GM19025 (cell line): ENCODE data around the gene MCRIP1.

Source experiments
- ATAC-seq: cut with Tn5 transposase; IDR thresholded peaks from one replicate; pipeline ENCODE4 v1.9.1; 2021; ENCODE audit warnings: mild to moderate bottlenecking, low read depth, moderate library complexity; ENCODE audit not compliant: unreplicated experiment

Gene MCRIP1, protein sequence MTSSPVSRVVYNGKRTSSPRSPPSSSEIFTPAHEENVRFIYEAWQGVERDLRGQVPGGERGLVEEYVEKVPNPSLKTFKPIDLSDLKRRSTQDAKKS

DNA sequence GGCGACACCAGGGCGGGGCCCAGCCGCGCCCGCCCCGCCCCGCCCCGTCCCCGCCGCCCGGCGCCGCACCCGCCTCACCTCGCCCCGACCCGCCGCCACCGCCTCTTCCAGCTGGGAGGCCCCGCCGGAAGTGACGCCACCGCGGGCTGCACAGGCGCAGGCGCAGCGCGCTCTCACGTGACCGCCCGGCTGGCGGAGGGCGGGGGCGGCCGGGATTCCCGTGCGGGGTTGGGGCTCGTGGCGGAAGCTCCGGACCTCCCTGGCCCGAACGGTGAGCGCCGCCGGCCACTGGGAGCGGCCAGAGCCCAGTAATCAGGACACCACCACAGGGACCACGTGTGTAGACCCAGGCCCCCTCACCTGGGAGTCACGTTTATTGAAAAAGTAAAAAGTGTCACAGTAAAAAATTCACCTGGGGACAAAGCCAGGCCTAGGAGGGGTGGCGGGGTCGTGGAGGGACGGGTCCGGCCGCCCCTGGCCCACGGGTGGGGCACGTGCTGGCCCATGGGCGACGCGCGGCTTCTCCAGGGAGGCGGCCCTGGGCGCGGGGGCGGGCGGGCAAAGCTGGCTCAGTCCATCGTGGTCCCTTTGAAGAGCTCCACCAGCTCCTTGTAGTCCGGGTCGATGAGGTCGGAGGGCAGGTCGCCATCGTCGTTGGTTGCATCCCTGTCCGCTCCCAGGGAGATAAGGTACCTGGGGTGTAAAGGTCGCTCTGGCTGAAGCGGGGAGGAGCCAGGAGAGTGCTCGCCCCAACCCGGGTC, at the start of gene MCRIP1:
MCRIP1 (minus strand) TSS at position 132 of the 761 bp plus-strand sequence. CDS start 8,785 bp downstream, outside the sequence.
- ATAC-seq, result peak; percentile 84

DNA sequence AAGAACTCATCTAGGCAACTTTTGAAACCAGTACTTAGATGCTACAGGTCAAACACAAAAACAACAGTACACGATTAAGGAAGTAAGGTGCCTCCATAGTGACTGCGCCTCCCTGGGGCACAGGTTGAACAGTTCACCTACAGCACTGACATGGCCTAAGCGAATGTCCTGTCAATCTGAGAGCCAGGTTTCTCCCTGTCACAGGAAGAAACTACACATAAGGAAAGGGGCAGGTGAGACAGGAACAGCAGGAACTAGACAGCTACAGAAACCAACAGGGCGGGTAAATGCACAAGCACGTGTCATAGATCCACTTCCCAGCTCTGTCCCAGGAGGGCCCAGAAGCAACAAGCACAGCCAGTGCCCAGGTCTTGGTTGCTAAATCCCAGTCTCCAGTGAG, 46.0 kb upstream of the MCRIP1 start:
- ATAC-seq, result no peak

- no peak for ATAC-seq
These were observed 45.2 kb upstream of the MCRIP1 start for GRCh38 chr17:81878294-81878693.

- no peak for ATAC-seq
These were observed 44.5 kb upstream of the MCRIP1 start for GRCh38 chr17:81877569-81877968.

- ATAC-seq, result peak; percentile 42
These were observed 38.5 kb upstream of the MCRIP1 start for GRCh38 chr17:81871387-81872230.

GRCh38 chr17:81870981-81871386, 37.9 kb upstream of the MCRIP1 start, which contains the start of gene ARHGDIA:
ARHGDIA (minus strand) TSS chr17:81871337; CDS start chr17:81869930, 1,407 bp downstream.
- peak; percentile 24 for ATAC-seq

DNA sequence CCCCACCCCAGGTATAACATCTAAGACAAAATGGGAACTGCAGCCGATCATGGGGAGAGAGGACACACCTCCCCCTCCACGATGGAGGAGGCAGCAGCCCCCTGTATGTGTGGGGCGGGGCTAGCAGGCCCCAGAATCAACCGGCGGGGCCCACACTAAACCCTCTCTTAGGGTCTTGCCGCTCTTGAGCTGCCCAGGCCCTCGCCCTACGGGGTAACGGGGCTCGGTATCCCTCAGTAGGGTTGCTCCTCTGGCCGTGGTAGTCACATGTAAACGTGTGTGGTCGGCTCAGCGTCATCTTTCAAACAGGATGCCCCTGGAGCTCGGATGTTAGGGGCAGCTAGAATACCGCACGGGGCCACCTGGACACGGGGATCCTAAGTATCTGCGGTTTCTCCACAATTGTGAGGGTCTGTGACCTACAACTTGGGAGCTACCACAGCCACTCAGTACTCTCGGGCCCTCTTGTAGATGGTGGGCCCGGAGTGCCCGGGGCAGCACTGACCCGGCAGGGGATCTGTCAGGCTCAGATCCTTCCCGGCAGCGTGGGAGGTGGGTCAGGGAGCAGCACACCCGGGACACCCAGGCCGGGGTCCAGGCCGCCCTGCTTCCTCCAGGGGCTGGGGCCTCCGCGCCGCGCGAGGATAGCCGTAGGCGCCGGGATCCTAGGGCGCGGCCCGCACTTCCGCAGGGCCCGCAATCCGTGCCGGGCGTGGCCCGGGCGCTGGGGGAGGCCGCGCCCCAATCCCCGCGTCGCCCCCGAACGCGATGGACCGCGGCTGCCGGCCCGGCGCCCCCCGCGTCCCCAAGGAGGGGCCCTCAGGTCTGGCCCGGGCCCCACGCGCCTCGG, 37.3 kb upstream of the MCRIP1 start:
- peak; percentile 15 for ATAC-seq

DNA sequence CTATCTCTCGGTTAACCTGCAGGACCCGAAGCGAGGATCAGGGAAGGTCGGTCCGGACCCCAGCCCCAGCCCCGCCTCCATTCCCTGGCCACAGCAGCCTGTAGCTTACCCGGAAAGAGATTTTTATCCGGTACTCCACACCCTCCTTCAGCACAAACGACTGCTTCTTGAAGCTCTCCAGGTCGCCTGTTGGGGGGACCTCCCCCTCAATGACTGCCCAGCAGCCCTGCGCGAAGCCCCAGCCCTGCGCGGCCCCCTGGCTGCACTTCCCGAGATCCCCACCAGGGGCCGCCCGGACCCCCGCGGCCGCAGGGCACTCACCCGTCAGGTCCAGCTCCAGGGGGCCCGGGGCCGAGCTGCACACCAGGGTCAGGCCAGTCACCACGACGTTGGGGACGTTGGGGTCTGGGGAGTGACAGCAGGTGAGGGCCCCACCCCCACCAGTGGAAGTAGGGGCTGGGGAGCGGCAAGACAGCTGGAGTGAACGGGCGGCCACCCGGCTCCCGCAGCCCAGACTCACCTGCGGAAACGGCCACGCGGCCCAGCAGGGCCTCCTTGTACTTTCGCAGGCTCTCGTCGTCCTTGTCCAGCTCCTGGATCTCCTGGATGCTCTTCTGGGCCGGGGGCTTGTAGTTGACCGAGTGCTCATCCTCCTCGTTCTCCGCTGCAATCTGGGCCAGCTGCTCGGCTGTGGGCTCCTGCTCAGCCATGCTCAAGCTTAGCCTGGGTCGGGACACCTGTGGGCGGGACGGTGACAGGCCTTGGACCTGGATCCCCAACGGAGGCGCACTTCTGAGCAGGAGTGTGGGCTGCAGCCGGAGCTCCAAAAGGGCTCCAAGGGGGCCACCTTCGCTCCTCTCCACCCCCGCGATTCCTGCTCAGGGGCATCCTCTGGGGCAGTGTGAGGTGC, 36.4 kb upstream of the MCRIP1 start:
- ATAC-seq, result no peak

GRCh38 chr17:81868674-81869220, 35.7 kb upstream of the MCRIP1 start:
- no peak for ATAC-seq

GRCh38 chr17:81867991-81868673, 35.0 kb upstream of the MCRIP1 start:
- ATAC-seq, result no peak

DNA sequence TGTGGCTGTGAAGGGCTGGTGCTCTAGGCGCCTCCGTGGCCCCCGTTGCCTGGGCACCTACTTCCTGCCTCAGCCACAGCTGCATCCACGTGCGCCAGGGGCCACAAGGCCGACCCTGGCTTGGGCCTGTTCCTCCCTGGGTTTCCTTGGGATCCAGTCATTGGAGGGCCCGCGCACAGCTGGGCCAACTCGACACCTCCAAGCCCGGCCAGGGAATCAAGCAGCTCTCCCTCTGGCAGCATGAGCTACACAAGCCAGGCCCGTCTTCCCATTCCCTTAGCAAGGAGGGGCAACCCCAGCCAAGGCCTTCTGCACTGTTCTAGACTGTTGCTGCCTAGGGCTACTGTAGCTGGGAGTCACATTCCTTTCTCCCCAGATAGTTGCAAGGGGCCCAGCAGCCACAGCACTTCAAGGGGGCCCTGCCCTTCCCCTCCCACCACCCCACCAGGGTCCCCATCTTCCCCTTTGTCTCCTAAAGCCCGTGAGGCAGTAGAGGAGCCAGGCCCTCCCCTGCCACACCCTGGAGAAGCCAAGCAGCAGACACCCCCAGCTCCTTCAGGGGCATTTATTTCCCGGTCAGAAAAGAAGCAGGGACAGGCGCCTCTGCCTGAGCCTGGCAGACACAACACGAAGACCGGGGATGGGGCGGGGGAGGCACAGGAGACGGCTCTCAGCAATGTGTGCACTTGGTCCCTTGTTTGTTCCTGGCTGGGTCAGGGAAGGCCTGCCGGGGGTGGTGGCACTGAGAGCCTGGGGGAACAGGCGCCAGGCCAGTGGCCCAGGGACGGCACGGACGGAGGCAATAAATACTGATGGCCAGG, 34.3 kb upstream of the MCRIP1 start:
- ATAC-seq, result no peak

GRCh38 chr17:81866440-81867169, 33.5 kb upstream of the MCRIP1 start:
- no peak for ATAC-seq

DNA sequence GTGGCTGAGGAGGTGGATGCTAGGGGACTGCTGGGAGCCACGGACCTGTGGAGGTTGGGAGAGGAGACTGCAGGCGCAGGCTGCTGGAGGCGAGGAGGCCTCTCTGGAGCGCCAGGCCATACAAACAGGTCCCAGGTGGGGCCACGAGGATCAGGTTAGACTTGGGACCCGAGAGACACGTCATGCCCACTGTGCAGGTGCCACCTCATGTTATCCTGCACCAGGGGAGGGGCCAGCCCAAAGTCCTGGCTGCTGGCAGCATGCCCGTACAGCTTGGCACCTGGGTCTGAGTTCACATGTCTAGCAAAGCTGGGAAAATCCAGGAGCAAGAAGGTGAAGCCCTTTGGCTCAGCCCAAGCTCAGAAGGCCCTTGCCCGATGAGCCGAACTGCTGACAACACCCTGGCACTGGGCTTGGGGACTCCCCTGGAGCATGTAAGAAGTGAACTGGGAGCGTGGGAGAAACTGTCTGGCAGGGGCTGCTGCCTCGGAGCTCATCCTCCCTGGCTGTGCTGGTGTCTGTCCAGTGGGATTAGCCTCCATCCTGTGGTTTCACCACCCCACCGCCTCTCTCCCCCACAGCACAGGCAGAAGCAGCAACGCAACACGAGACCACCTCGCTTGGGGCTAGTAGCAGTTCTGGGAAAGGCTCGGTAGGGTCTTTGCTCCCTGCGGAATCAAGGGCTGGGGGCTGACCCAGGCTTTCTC, 32.8 kb upstream of the MCRIP1 start:
- no peak for ATAC-seq

- ATAC-seq, result no peak
These were observed 32.3 kb upstream of the MCRIP1 start for GRCh38 chr17:81865358-81865732.

DNA sequence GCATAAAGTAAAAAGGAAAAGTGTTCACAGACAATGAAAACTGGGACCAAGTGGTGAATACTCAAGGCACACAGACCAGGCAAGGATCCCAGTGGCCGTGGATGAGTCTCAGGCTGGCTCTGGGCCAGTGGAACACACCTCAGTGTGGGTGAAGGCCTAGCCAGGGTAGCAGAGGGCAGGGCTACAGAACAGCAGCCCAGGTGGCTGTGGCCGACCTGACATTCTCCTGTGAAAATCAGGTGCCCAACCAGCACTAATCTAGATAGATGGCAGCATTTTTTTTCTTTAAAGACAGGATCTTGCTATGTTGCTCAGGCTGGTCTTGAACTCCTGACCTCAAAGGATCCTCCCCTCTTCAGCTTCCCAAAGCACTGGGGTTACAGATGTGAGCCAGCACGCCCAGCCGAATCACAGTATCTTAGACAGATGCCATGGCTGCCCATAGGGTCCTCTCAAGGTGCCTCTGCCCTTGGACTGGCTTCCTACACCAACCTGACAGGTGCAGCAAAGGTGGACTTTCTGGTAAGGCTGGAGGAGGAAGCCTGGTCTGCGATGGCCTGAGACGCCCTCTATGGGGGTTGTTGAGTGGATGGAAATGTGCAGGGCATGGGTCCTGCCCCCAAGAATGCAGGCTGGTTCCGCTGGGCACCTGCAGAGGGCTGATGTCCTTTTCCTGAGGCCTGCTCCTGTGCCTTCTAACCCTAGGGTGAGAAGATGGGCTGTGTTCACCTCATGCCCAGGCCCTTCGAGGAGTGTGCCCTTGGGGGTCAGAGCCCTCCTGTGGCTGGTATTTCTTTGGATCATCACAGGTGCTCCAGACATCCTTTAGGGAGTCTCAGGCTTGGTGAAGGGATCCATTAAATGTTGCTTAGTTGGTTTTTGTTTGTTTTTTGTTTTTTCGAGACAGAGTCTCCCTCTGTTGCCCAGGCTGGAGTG, 31.0 kb upstream of the MCRIP1 start:
- no peak for ATAC-seq
